Stimulated activated CD4-positive, alpha-beta T cell treated with anti-CD3 and anti-CD28 coated beads, Interleukin-12 subunit alpha, Interleukin-12 subunit beta, amount 100 ng/mL, for 4 hours (primary cell): ENCODE data around the gene SIRPB1.
"Not testable (repeated sequence)": the region's sequence is repeated elsewhere in the genome, so short reads cannot be mapped to it uniquely, and the experiment has no call there.

Experiments used
- DNase-seq: peaks from one replicate; pipeline ENCODE4 v3.0.0-alpha.2; 2020

The SIRPB1 gene

DNA sequence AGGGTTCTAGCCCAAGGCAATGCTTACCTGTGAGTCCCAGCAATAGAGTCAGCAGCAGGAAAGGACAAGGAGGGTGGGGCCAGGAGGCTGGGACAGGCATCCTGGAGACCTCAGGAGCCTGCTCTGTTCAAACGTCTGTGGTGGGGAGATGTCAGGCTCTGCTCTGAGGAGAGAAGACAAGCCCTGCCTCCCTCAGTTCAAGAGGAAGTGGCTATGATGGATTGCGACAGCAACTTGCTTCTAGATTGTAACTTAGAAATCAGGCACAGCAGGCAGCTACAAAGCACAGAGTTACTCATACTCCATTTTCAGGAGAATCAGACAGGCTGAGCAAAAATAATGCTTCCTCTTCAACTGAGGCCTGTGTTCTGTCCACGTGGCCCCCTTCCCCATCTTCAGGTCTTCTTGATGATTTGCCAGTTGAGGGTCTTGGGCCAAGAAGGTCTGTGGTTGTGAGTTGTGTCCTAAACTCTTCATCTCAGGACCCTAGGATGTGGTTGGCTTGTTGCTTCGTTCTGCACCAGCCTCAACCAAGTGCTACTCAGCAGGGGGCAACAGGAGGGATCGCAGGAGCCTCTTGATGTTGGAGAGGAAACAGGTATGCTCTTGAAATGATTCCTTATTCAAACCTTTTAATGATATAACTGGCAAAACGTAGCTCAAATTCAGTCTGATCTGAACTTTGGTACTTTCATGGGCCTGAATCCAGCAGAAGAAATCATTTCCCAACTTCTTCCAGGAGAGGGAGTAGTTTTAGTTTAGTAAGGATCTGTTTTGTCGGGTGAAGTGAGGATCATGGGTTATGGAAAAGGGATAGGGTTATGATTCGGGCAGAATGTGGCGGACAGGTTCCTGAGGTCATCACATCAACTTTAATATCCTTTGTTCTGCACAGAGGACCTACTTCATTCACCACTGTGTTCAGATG is 31.0 kb downstream of the SIRPB1 start:
- no peak for DNase-seq

DNA sequence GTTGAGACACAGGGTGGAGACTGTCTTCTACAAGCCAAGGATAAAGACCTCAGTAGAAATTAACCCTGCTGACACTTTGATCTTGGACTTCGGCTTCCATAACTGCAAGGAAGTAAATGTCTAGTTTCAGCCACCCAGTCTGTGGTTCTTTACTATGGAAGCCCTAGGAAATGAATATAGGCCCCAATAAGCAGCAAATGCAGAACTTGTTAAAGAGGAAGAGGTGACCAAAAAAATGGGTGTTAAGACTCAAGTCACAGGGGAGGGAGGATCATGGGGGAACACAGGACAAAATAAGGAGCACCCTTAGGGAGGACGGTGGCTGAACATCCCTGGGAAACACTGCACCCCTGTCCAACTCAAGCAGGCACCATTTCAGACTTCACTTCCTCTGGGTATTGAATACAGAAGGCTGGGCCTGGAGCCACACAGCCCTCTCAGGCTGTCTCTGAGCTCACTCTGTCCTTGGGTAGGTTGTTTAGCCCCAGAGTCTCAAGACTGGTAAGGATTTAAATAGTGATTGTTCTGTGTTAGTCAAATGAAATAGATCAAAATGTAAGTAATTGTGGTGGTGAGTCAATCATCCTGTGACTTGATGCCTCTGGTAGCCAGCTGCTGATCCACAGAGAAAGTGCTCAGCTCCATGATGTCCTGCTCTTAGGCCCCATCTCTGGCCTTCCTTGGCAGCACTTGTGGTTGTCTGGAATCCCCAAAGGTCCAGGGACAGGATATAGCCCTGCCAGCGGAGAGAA is 31.9 kb downstream of the SIRPB1 start:
- DNase-seq: no peak

DNA sequence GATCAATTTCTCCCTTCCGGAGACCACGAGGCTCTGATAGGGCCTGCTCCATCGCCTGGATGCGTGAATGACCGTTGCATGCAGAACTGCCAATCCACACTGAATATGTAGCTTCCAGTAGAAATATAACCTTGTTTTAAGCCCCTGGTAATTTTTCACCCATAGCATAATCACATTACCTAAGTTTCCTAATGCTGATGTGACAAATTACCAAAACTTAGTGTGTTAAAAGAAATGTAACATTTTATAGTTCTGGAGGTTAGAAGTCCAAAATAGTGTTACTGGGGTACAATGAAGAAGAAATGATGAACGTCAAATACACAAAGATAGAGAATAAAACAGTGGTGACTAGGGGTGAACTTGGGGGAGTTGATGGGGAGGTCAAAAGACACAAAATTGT is 40.3 kb downstream of the SIRPB1 start:
- no peak for DNase-seq

DNA sequence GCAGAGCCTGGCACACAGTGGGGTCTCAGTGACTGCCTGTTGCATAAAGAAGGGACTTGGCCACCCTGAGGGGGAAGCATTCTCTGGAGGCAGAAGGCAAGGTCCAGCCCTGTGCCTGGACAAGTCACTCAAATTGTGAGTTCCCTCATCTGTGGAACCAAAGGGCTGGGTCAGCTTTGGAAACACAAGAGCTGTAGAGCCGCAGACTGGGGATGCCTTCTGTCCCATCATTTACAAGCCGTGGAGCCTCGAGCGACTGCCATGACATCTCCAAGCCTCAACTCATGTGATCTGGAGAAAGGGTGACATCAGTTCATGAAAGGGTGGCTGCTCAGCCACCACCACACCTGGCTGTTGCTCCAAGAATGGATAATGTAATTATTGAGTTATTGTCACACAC is 41.9 kb downstream of the SIRPB1 start:
- DNase-seq: no peak

DNA sequence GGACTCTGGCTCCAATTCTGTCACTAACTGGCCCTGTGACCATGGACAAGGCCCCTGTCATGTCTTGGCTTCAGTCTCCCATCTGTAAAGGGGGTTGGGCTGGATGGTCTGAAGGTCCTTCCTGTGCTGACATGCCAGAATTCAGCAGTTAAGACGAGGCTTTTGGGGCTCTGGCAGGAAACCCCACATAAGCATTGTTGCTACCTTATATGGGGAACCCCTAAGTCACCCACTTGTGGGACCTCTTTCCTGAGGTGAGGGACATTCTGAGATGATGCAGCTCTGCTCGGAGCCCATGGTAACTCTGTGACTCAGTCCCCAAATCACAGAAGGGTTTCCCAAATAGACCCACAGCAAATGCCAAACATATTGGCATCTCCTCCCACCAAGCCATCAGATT is 42.5 kb downstream of the SIRPB1 start:
- not testable (repeated sequence) for DNase-seq

DNA sequence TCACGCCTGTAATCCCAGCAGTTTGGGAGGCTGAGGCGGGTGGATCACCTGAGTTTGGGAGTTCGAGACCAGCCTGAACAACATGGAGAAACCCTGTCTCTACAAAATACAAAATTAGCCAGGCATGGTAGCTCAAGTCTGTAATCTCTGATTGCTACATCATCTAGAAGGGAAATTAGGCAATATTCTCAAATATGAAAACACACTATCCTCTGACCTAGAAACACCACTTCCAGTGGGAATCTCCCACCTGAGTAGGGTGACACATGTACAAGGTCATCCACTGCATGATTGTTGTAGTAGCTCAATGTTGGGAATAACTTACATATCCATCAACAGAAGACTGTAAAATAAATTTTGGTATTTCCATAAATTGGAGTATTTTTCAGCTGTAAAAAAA is 43.2 kb downstream of the SIRPB1 start:
- no peak for DNase-seq

DNA sequence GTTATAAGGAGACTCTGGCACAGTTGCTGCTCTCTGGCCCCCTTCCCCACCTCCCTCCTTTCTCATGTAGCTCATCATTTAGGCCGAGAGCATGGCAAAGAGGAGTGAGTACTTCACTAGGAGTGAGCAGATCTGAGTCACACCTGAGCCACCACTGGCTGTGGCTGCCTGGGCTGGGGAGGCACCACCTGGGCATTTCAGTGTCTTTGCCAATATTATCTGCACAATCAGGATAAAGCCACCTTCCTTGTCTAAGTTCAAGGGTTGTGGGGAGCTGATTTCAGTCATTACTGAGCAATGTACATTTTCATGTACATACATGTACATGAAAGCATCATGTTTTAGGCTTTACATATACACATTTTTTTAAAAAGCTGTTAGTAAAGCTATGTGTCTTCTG is 43.8 kb downstream of the SIRPB1 start:
- DNase-seq: not testable (repeated sequence)

DNA sequence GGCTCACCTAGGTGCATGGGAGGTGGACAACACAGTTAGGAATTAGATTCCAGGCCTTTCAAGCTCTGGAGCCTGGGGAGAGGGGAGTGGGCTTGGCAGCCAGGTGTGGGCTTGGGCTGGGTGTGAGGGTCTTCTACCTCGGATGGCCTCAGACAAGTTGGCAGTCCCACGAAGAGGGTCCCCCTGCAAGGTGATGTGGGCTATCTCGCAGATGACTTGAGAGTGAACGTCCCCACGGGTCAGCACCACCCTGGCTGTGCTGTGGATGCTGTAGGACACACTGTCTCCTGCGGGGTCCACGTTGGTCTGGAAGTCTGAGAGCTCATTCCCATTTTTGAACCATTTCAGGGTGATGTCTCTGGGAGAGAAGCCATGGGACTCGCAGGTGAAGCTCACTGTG is 48.2 kb downstream of the SIRPB1 start:
- DNase-seq: not testable (repeated sequence)
